ENCODE measurements around the gene EIF3D.
A peak's percentile ranks its signal among the peaks of the same experiment; 100 is the strongest.
"Not testable (repeated sequence)": the region's sequence is repeated elsewhere in the genome, so short reads cannot be mapped to it uniquely, and the experiment has no call there.

EIF3D gene

DNA sequence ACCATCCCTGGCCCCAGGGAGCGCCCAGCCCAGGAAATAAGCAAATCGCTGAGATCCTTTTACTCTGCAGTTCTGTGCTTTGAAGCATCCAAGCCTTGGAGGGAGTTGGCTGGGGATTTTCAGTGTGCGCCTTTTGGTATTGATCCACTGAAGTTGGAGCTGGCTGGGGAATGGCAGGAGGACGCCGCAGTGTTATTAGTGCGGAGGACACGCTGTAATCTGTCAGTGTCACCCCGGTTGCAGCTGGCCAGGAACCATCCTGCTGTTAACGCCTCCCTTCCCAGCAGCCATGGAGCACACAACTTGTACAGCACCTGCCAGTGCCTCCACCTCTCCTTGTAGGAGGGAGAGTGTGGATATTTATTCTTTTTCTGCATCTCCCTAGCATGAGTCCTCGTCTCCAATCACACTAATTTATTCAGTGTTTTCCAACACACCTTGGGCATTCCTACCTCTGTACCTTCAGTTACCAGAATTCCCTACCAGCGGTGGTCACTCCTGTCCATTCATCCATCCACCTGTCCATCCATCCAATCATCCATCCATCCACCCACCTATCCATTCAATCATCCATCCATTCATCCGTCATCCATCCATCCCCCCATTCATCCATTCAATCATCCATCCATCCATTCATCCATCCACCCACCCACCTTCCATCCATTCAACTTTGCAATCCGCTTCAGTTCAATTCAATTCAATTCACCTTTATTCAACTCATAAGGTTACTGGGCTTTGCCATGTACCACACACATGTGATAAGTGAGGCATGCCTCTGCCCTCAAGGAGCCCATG, 21.9 kb upstream of the EIF3D start:
- DNase-seq (ENCODE audit: low read depth in 2 of 2), result no peak

DNA sequence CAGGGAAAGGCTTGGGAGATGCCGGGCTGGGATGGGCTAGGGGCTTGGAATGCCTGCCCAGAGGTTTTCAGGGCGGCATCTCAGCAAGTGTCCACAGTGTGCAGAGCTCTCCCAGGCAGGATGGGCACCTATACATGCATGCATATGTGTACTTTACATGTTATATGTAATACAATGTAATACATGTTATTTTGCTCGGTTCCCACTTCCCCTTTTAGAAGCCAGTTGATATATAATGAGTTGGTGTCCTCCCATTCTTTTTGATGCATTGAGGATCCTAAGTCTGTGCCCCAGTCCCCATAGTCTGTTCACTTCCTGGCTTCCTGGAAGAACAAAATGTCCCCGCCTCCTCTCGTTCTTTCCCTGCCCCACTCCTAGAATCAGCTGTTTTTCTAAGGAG, 20.1 kb upstream of the EIF3D start:
- DNase-seq (ENCODE audit: low read depth in 2 of 2), result no peak

DNA sequence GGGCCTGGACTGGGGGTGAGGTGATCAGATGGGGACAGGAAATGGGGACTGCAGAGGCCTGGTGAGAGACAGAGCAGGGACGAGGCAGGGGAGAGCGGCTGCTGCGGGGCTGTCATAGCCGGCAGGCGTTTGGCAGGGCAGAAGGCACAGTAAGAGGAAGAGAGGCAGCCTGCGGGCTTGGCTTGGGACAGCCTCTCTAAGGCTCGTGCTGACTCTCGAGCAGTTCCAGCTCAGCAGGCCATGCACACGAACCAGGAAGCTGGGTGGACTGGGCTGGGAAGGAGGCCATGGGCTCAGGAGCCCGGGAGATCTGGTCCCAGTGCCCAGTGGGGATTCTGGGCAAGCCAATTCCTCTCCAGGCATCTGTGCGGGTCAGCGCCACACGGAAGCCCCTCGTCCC, 19.6 kb upstream of the EIF3D start:
- DNase-seq (ENCODE audit: low read depth in 2 of 2), result no peak

DNA sequence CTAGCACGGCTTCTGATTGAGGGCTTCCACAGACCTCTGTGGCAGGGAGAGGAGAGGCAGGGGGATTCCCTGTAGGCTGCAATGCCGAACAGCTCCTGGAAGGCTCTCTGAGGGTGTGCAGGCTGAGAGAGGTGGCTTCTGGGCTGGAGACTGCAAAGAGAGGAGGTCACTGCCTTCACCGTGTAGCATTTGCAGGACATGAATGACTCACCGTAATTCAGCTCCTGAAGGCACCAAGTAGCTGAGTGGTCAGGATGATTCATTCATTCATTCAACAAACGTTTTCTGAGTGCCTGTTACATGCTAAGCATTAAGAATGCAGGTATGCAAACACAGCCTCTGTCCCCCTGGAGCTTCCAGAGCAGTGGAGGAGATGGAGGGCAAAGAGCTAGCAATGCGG, 18.0 kb upstream of the EIF3D start:
- DNase-seq (ENCODE audit: low read depth in 2 of 2), result no peak

DNA sequence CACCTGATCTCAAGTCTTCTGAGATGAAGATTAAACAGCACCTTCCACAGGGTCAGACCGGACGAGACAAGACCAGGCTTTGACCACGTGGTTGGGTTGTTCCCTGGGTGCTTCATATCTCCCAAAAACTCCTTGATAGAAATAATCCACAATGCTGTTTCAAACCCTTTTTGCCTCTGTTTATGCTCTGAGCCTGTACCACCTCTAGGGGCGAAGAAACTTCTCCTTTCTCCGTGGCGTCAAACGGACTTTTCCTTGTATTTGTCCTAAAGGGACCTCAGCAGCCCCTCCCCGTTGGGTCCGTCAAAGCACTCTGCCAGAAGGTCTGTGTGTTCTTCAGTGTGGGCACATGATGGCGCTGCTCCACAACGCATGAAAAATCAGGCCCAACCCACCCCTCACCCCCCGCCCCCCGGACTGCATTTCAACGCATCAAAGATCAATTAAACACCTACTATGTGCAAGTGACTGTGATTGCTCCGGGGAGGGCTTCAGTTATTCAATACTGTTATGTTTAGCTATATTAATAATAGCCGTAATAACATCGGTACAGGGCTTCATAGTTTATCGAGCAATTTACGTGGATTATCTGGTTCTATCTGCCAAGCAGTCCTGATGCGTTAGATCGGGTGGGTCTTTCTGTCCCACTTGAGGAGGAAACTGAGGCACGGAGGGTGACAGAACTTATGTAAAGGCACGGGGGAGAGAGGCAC, 17.3 kb upstream of the EIF3D start:
- DNase-seq (ENCODE audit: low read depth in 2 of 2), result no peak

DNA sequence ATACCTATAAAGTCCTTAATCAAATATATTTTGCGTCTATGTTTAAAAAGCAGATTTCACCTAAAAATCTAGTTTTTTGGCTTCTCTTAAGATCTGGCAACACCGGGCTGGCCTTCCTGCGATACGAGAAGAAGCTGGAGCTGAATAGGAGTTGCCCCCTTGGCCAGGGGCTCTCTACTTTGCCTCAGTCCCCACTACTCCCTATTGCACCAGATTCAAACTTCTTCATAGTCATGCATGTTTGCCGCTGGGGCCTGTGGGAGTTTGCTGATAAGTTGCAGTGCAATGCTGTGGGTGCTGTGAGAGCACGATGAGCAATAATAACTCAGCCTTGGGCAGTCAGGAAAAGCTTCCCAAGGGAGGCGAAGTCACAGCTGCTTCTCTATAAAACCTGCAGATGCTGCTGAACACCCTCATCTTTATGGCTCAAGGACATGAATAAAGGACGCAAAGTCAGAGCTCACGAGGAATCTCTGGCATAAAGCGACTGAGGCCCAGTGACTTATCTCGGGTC, 15.2 kb upstream of the EIF3D start:
- DNase-seq (ENCODE audit: low read depth in 2 of 2), result no peak

DNA sequence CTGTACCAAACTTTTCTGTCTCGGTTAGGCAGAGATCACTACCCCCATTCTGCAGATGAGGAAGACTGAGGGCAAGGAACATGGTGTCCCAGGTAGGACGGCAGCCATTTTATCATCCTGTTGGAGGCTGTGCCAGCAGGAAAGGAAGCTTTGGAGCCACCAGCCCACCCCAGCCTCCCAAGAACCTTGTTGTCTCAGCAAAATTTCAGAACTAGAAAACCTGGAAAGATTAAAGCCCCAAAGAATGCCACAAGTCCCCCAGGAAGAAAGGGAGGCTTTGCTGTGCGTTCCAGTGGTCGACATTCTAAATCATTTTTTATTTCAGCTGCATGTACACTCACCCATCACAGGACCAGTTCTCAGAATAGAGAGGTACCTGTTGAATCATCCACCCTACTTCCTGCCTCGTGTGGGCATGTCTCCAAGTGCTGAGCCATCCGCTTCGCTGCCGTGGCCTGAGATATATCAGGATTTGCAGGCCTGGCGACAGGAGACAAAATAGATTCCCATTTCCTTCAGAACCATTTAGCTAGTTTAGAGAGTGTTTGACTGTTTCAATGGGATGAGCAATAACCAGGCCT, 13.0 kb upstream of the EIF3D start:
- peak in 1 of 2 donors; percentile 32 for DNase-seq (ENCODE audit: low read depth in 2 of 2)

DNA sequence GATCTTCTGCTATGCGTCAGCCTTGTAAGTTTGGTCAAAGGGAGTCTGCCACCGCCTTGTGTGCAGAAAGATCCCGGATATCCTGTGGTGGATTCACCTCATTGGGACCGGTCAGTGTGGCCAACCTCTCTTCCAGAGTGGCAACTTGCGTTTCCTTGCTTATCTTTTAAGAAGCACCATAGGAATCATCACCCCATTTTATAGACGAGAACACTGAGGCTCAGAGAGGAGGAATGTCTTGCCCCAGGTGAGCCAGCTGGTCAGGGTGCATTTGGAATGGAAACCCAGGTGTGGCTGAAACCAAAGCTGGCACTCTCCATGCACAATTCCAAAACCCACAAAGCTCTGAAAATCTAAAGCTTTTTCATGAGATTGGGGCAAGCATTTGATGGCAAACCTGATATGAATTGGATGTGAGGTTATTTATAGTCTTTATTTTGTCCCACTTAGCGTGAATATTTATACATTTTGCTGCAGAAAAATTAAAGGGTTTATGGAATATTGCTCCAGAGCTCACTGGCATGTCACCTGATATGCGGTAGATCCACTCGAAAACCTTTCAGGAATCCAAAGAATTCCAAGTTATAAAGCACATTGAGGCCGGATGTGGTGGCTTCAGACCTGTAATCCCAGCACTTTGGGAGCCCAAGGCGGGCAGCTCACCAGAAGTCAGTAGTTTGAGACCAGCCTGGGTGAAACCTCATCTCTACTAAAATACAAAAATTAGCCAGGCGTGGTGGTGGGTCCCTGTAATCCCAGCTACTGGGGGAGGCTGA, 12.1 kb upstream of the EIF3D start:
- DNase-seq (ENCODE audit: low read depth in 2 of 2), result no peak

DNA sequence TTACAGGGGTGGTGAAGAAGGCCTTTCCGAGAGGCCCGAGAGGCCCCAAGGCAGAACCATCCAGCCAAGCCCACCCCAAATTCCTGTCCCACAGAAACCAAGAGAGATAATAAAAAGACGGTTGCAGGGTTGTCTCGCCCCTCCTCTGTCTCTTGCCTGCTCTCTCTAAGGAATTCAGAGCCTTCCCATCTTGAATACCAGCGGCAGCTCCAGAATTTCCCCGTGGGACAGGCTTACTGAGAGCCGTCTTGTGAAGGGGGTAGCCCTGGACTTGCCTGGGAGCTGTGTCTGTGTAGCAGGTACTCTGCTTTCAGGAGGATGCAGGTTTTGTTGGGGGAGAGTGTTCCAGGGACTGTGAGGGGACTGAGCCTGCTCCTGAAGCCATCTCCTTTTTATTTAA, 9.6 kb upstream of the EIF3D start:
- DNase-seq (ENCODE audit: low read depth in 2 of 2), result no peak

DNA sequence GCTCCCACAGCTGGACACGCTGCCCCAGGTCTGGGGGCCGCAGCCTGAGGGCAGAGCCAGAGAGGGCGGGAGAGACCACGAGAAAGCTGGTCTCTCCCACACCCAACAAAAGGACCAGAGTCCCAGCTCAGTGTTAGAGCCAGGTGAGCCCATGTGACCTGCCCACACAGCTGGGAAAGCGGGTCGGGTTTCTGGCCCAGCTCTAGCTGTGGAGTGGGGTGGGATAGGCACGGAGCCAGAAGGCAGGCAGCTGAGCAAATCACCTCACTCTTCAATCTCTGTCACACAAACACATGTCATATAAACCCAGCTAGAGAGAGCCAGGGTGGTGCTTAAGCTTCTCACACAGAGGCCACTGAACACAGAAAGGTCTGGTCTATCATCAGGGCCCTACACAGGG, 7.8 kb upstream of the EIF3D start:
- DNase-seq (ENCODE audit: low read depth in 2 of 2), result no peak

DNA sequence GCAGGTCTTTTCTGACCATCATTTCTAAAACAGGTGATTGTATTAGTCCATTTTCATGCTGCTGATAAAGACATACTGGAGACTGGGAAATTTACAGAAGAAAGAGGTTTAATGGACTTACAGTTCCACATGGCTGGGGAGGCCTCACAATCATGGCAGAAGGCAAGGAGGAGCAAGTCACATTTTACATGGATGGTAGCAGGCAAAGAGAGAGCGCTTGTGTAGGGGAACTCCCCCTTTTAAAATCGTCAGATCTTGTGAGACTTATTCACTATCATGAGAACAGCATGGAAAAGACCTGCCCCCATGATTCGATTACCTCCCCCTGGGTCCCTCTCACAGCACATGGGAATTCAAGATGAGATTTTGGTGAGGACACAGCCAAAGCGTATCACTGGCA, 4.4 kb upstream of the EIF3D start:
- DNase-seq (ENCODE audit: low read depth in 2 of 2), result not testable (repeated sequence)

DNA sequence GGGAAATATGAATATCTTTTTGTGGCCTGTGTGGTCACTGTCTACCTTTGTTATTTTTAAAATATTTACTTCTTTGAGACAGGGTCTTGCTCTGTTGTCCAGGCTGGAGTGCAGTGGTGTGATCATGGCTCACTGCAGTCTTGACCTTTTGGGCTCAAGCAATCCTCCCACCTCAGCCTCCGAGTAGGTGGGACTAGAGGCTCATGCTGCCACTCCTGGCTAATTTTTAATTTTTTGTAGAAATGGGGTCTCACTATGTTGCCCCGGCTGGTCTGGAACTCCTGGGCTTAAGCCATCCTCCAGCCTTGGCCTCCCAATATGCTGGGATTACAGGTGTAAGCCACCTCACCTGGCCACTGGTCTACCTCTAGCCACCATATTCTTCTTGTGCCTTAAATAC, 3.5 kb upstream of the EIF3D start:
- DNase-seq (ENCODE audit: low read depth in 2 of 2), result no peak

DNA sequence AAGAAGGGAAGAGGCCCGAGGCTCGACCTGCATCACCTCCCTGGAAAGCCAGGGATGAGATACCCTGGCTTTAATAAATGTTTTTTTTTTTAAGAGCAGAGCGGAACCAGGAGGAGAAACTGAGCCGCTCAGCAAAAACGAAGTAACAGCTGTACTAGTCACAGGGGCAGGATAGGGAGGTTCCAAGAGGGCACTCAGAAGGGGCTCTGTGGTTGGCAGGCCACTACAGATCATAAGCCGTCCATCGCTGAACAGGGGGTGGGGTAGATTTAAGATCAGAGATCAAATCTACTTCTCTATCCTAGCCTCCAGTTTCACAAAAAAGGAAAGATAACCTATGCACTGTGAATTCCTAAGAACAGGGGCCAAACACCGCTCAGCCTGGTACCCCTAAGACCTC, 625 bp downstream of the EIF3D start:
- no peak for DNase-seq (ENCODE audit: low read depth in 2 of 2)

DNA sequence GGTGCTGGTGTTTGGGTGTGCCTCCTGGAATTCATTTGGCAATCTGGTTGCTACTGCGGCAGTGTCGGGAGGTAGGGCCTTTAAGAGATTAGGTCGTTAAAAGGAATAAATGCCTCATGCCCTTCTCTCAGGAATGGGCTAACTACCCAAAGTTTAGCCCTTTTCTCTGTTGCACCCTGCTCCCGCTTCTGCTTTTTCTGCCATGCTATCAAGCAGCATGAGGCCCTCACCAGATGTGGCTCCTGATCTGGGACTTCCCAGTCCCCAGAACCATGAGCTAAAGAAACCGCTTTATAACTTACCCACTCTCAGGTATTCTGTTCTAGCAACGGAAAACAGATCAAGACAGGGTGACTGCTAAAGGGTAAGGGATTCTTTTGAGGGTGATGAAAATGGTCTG, 6.3 kb downstream of the EIF3D start:
- no peak for DNase-seq (ENCODE audit: low read depth in 2 of 2)

DNA sequence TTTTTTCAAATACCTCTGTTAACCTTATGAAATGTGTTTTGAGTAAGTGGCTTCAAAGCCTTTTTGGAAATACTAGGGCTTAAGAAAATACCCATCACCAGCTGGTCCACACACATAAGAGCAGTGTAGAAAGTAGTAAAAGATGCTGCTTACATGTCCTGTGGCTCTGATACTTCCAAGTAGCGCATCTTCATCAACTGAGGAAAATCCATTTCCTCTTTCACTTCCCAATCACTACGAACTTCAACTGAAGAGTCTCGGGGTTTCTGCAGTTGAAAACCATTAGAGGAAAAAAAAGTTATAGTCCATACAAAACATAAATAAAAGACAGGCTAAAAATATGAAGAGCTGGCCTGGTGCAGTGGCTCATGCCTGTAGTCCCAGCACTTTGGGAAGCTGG, 8.5 kb downstream of the EIF3D start:
- no peak for DNase-seq (ENCODE audit: low read depth in 2 of 2)

DNA sequence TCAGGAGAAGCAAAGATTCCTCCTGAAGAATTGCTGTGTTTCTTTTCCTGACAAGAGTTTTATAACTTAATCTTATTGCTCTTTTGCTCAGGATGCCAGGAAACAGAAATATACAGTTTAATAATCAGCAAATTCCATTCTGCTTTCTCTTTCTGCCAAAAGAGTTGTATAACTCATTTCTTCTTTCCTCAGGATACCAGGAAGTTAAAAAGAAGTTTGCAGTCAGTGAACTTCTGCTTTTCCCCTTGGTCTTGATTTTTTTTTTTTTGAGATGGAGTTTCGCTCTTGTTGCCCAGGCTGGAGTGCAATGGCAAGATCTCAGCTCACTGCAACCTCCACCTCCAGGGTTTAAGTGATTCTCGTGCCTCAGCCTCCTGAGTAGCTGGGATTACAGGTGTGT, 9.1 kb downstream of the EIF3D start:
- not testable (repeated sequence) for DNase-seq (ENCODE audit: low read depth in 2 of 2)

DNA sequence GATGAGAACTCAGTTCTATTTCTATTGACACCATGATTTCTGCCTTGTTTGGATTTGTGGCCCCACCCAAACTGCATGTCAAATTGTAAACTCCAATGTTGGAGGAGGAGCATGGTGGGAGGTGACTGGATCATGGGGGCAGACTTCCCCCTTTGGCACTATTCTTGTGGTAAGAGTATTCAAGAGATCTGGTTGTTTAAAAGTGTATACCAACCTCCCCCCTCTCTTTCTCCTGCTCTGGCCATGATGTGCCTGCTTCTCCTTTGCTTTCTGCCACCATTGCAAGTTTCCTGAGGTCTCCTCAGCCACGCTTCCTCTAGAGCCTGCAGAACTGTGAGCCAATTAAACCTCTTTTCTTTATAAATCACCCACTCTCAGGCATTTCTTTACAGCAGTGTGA, 14.2 kb downstream of the EIF3D start:
- DNase-seq (ENCODE audit: low read depth in 2 of 2), result no peak

DNA sequence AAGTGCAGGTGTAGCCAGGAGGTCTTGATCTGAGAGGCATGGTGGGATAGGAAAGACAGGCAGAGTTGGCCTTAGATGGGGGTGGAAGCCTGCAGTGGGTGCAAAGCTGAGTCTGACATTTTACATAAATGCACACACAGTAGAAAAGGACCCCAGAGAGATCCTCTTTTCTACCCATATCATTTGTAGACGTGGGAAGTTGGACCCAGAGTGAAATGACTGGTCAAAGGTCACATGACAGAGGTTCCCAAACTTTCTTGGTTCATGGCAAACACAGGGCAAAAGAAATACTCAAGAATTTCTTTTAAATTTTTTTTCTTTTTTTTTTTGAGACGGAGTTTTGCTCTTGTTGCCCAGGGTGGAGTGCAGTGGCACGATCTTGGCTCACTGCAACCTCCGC, 16.0 kb downstream of the EIF3D start:
- DNase-seq (ENCODE audit: low read depth in 2 of 2), result no peak

DNA sequence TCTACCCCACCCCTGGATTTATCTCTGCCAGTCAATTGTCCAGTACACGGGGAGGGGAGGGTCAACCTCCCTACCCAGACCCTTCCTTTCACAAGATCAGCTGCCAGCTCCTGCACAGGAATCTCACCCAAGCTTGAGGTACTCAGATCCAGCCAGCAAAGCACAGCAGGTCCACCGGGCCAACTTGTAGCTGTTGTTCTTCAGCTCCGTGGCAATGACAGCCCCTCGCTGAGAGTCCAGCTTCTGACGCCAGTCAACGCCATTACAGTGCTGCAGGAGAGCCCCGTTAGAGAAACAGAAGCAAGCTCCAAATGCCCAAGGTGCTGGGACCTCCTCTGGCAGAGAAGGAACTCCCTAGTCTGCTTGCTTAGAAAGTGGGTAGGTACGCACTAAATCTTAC, 16.6 kb downstream of the EIF3D start:
- no peak for DNase-seq (ENCODE audit: low read depth in 2 of 2)

DNA sequence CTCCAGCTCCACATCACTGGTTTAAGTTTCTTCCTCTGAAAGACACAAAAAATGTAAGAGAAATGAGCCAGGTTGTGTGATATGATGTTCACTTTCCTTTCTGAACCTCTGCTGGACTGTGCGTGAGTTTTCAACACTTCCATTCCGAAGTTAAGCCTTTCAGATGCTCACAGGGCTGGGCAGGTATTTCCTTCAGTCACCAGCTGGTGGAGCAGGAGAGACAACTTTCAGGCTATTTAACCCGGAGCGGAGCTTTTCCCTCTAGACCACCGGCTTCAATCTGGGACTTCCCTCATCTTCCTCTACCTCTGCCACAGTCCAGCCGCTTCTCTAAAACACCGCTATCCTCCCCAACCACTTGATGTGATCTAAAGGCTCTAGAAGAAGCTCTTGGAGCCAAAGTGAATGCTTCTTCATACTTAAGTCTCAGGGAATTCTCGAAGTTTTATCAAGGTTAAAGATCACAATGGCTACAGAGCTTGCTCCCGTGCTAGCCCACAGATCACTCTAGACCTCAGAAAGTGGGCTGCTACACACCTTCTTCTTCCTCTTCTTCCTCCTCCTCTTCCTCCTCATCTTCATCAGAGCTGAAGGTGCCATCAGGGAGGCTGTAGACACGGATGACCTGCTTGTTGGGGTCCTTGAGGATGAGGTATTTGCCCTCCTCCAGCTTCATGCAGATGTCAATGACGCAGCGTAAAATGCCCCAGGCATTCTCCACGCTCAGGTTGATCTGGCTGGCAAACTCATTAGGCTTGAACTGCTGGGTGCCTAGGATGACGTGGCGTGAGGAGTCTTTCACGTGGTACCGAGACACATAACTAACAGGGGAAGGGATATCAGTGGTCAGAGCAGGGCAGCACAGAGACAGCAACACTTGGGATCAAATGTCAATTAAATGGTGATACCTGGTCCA, 17.7 kb downstream of the EIF3D start:
- DNase-seq (ENCODE audit: low read depth in 2 of 2), result no peak

DNA sequence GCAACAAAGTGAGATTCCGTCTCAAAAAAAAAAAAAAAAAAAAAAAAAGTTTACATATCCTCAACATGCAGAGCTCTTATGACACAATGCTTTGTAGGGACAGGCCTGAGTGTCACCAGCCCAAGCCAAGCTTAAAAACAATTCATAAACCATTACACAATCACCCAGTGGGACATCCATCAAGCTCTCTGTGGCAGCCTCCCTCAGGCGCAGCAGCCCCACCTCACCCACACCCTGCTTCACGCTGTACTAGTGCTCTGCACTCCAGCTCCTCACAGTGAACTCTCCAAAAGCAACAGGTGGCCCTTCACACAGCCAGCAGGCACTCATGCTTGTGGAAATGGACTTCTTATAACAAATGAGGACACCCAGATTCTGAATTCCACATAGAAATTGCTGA, 18.6 kb downstream of the EIF3D start:
- DNase-seq (ENCODE audit: low read depth in 2 of 2), result no peak
